AG04449 (cell line): ENCODE measurements around the gene SDK2.

Experiments used
- CTCF ChIA-PET: fragments of 350-600 bp; formaldehyde crosslinking; extraction: SDS; loops from one replicate; lab custom pipeline; 2021; ENCODE audit warnings: antibody characterized with exemption; lab: Yijun Ruan, JAX
- POLR2A ChIA-PET: fragments of 400-600, 350-600 bp; formaldehyde crosslinking; extraction: SDS; loops from one replicate; lab custom pipeline; 2020; ENCODE audit warnings: antibody characterized with exemption, inconsistent platforms; lab: Yijun Ruan, JAX
- DNase-seq: peaks from one replicate; pipeline ENCODE4 v3.0.0-alpha.2; 2010; ENCODE audit warnings: low read depth, low spot score
- H3K4me3 ChIP-seq: 2 replicates; pipeline ENCODE4 v1.5.1; 2011; ENCODE audit warnings: low read depth, mild to moderate bottlenecking, control low read depth, low read length
- CTCF ChIP-seq: IDR thresholded peaks from one replicate; pipeline ENCODE4 v1.5.1; 2011; ENCODE audit warnings: mild to moderate bottlenecking, moderate library complexity, low read length, control low read depth, inconsistent platforms; ENCODE audit not compliant: insufficient read depth; ENCODE audit errors: missing control alignments

SDK2 gene

GRCh38 chr17:73318836-73319235 is 325.4 kb downstream of the SDK2 start:
- no peak overlapping the region for H3K4me3 ChIP-seq
- POLR2A ChIA-PET: no interaction called here
- TF ChIP-seq CTCF: no peak
- no peak for DNase-seq
- CTCF ChIA-PET: interaction anchor here (1.0 to 2.0 kb wide), 5 partner anchors 9 to 64 kb away, joined by 3 to 5 read pairs (median 4); no protein-coding TSS in a partner anchor

- POLR2A ChIA-PET: no interaction called here
- TF ChIP-seq CTCF: no peak
Observed at GRCh38 chr17:73318427-73318813, 325.8 kb downstream of the SDK2 start.

GRCh38 chr17:73317513-73318426 is 326.5 kb downstream of the SDK2 start:
- no peak for DNase-seq
- POLR2A ChIA-PET: no interaction called here
- no peak overlapping the region for H3K4me3 ChIP-seq
- CTCF ChIA-PET: interaction anchor here (1.0 to 2.0 kb wide), 5 partner anchors 8 to 53 kb away, joined by 3 to 5 read pairs (median 3); no protein-coding TSS in a partner anchor
- no peak for TF ChIP-seq CTCF

More at GRCh38 chr17:73318427-73318813, 325.8 kb downstream of the SDK2 start:
- H3K4me3 ChIP-seq: no peak overlapping the region
- CTCF ChIA-PET: interaction anchor here (1.0 to 2.0 kb wide), 4 partner anchors 9 to 53 kb away, joined by 3 to 5 read pairs (median 4); no protein-coding TSS in a partner anchor
- DNase-seq: no peak

- DNase-seq: no peak
- ChIA-PET CTCF (interaction anchor here (1.0 to 2.0 kb wide), 2 partner anchors 7 to 9 kb away, joined by 3 to 5 read pairs; no protein-coding TSS in a partner anchor), POLR2A (no interaction called here)
- TF ChIP-seq CTCF: no peak
- no peak overlapping the region for H3K4me3 ChIP-seq
Observed at GRCh38 chr17:73316919-73317505, 327.2 kb downstream of the SDK2 start.

GRCh38 chr17:73315471-73315870 is 328.8 kb downstream of the SDK2 start:
- ChIA-PET POLR2A (no interaction called here), CTCF (interaction anchor here (2.5 kb wide), 1 partner anchor 55 kb away, joined by 8 read pairs; no protein-coding TSS in a partner anchor)
- H3K4me3 ChIP-seq: no peak overlapping the region
- no peak for DNase-seq
- TF ChIP-seq CTCF: no peak
